ENCODE data around the gene ARSK.

ARSK gene

DNA sequence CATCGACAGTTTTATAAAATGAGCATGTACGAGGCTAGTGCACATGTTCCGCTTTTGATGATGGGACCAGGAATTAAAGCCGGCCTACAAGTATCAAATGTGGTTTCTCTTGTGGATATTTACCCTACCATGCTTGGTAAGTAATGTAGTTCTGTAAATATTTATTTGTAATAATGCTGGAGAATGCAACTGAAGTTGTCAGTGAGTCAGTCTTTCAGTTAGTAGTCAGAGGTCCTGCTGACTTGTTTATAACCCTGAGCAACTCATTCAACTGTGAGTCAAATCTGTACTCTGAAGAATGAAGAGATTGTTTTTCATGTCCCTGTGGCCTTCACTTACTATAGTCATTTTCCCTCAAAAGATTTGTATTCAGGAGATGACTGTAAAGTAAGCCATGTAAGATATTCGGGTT is 36.6 kb downstream of the ARSK start (continued):
- TF ChIP-seq ZNF639 (tag by site-specific recombination; IDR thresholded peaks at IDR 0.05) (no peak), OSR2 (tag by site-specific recombination; IDR thresholded peaks at IDR 0.05) (no peak), AEBP2 (tag by site-specific recombination; IDR thresholded peaks at IDR 0.05; ENCODE audit: borderline replicate concordance) (no peak), HOXA7 (CRISPR knock-in tag; IDR thresholded peaks at IDR 0.05; ENCODE audit: borderline replicate concordance) (no peak)
- TF ChIP-seq, protein P1, sequence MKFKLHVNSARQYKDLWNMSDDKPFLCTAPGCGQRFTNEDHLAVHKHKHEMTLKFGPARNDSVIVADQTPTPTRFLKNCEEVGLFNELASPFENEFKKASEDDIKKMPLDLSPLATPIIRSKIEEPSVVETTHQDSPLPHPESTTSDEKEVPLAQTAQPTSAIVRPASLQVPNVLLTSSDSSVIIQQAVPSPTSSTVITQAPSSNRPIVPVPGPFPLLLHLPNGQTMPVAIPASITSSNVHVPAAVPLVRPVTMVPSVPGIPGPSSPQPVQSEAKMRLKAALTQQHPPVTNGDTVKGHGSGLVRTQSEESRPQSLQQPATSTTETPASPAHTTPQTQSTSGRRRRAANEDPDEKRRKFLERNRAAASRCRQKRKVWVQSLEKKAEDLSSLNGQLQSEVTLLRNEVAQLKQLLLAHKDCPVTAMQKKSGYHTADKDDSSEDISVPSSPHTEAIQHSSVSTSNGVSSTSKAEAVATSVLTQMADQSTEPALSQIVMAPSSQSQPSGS (tag by site-specific recombination; IDR thresholded peaks at IDR 0.05; ENCODE audit: low read depth): no peak
- TF ChIP-seq, protein P2, sequence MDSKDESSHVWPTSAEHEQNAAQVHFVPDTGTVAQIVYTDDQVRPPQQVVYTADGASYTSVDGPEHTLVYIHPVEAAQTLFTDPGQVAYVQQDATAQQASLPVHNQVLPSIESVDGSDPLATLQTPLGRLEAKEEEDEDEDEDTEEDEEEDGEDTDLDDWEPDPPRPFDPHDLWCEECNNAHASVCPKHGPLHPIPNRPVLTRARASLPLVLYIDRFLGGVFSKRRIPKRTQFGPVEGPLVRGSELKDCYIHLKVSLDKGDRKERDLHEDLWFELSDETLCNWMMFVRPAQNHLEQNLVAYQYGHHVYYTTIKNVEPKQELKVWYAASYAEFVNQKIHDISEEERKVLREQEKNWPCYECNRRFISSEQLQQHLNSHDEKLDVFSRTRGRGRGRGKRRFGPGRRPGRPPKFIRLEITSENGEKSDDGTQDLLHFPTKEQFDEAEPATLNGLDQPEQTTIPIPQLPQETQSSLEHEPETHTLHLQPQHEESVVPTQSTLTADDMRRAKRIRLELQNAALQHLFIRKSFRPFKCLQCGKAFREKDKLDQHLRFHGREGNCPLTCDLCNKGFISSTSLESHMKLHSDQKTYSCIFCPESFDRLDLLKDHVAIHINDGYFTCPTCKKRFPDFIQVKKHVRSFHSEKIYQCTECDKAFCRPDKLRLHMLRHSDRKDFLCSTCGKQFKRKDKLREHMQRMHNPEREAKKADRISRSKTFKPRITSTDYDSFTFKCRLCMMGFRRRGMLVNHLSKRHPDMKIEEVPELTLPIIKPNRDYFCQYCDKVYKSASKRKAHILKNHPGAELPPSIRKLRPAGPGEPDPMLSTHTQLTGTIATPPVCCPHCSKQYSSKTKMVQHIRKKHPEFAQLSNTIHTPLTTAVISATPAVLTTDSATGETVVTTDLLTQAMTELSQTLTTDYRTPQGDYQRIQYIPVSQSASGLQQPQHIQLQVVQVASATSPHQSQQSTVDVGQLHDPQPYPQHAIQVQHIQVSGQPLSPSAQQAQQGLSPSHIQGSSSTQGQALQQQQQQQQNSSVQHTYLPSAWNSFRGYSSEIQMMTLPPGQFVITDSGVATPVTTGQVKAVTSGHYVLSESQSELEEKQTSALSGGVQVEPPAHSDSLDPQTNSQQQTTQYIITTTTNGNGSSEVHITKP (tag by site-specific recombination; IDR thresholded peaks at IDR 0.05): no peak

GRCh38 chr5:95595289-95595931 is 40.5 kb downstream of the ARSK start:
- POLR2A ChIA-PET: no interaction called here
- peak; percentile 86 for TF ChIP-seq ZNF146 (tag by site-specific recombination; IDR thresholded peaks at IDR 0.05)
- TF ChIP-seq ZBTB49 (tag by site-specific recombination; IDR thresholded peaks at IDR 0.05; ENCODE audit: low read depth): no peak
- Histone ChIP-seq H3K9me3 (ENCODE audit: control insufficient read depth, insufficient read depth, low read depth, low read length) (no peaks in the 10 kb centered on the region), H3K4me3 (ENCODE audit: low read depth, low read length) (no peak overlapping the region), H3K27ac (ENCODE audit: extremely low read depth, low read depth, low read length) (no peak overlapping the region), H3K36me3 (ENCODE audit: control insufficient read depth in 2 of 2, insufficient read depth in 1 of 2, low read length in 2 of 2) (peaks cover 0 to 4% of the 10 kb centered on the region in 2 experiments; a peak in 1 of 3 replicates), H3K4me1 (ENCODE audit: control insufficient read depth, insufficient read depth, low read length) (no peaks in the 10 kb centered on the region)
- CTCF ChIA-PET: no interaction called here

GRCh38 chr5:95599252-95599651 is 44.4 kb downstream of the ARSK start:
- TF ChIP-seq ZSCAN23 (tag by site-specific recombination; IDR thresholded peaks at IDR 0.05): no peak
- CTCF ChIA-PET: no interaction called here
- H3K27ac ChIP-seq (ENCODE audit: extremely low read depth, low read depth, low read length): no peak overlapping the region
- H3K4me3 ChIP-seq (ENCODE audit: low read depth, low read length): no peak overlapping the region
- POLR2A ChIA-PET: no interaction called here
- no peaks in the 10 kb centered on the region for H3K4me1 ChIP-seq (ENCODE audit: control insufficient read depth, insufficient read depth, low read length)
- H3K9me3 ChIP-seq (ENCODE audit: control insufficient read depth, insufficient read depth, low read depth, low read length): no peaks in the 10 kb centered on the region
- H3K36me3 ChIP-seq (ENCODE audit: control insufficient read depth in 2 of 2, insufficient read depth in 1 of 2, low read length in 2 of 2): peaks cover 0 to 10% of the 10 kb centered on the region in 2 experiments; a peak in 2 of 3 replicates

Measured in HEK293 (cell line).